Activated CD4-positive, alpha-beta T cell treated with anti-CD3 and anti-CD28 coated beads for 36 hours (primary cell): ENCODE measurements around the gene FMNL1. TPM values are rescaled to one million over a fixed set of nuclear protein-coding genes. Genes with fewer than 3 reads are reported as not detected.

Experiments used
- ATAC-seq: fragments of 200-7000 bp; cut with Tn5 transposase; one replicate; pipeline ENCODE4 v1.10.0; 2021; ENCODE audit warnings: mild to moderate bottlenecking, moderate library complexity
- CTCF ChIA-PET: fragments of 350-600 bp; sonication (Branson Sonifier 250); formaldehyde crosslinking; loops from one replicate; lab custom pipeline; 2021; ENCODE audit warnings: antibody characterized with exemption; lab: Charles Lee
- POLR2A ChIA-PET: fragments of 350-600 bp; sonication (Branson Sonifier 250); formaldehyde crosslinking; loops from one replicate; lab custom pipeline; 2021; ENCODE audit warnings: antibody characterized with exemption, inconsistent platforms; lab: Charles Lee
- DNase-seq: peaks from one replicate; pipeline ENCODE4 v3.0.0-alpha.2; 2020
- H3K27ac Mint-ChIP-seq: one replicate; pipeline ENCODE4 v1.8.0; 2021; ENCODE audit warnings: mixed read lengths
- H3K27me3 Mint-ChIP-seq: one replicate; pipeline ENCODE4 v1.8.0; 2021; ENCODE audit warnings: mixed read lengths
- H3K36me3 Mint-ChIP-seq: one replicate; pipeline ENCODE4 v1.8.0; 2021; ENCODE audit warnings: low read depth, mixed read lengths
- H3K4me1 Mint-ChIP-seq: one replicate; pipeline ENCODE4 v1.8.0; 2021; ENCODE audit warnings: mixed read lengths
- H3K4me3 Mint-ChIP-seq: one replicate; pipeline ENCODE4 v1.8.0; 2021; ENCODE audit warnings: mild to moderate bottlenecking, moderate library complexity, mixed read lengths
- H3K9me3 Mint-ChIP-seq: one replicate; pipeline ENCODE4 v1.8.0; 2021; ENCODE audit warnings: low read depth, mixed read lengths
- intact Hi-C, 2 experiments: fragments of 100-400 bp; cut with DNase I in 1 of 2; cut with micrococcal nuclease in 1 of 2; formaldehyde crosslinking; loops; one replicate each; pipeline versions ENCODE4 v1.14.2 to v1.15.1; 2022 to 2024; cut with DNase I, micrococcal nuclease
- total RNA-seq, 2 experiments: library from RNA; stranded (reverse); gene quantifications; one replicate each; pipeline ENCODE4 v1.2.3, GENCODE V29; 2021

Gene FMNL1
- total RNA-seq, 2 experiments from 2014 or later, result 268 to 295 TPM

DNA sequence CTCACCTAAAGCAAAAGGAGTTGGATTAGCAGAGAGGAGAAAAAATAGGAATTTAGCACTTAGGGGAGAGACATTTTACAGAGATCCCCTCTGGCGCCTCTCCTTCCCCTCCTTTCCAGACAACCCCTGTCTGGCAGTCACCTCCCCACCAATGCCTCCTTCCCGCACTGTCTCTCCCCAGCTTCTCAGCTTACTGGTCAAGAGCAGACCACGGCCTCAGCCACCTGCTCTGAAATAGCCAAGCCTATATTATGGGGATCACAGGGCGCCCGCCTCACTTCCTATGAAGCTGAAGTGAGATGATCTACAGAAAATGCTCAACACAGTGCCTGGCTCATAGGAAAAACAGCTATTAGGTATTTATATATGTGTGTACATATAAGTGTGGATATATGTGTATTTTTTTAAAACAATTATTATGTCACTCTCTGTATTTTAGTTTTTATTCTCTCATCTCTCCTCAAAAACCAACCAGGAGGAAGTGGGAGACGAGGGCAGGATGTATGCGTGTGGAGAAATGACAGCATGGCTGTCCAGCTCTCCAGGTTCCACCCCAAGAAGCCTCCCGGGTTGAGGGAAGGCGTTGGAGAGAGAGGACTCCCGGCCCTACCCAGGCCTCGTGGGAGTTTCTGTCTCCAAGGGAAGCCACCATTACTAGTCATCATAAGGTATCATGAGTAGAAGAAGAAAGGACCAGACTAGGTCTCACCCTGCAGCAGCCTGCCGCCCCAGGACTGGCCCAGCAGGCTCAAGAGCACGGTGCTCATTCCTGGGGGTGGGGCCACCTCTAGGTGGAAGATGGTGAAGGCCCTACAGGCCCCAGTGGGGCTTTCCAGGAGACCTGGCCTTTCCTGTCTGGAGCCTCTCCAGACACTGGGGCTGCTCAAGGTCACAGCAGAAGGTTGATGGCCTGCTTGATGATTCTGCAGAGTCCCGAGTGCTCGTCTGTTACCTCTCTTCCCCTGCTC lies 67.9 kb downstream of the FMNL1 start:
- ATAC-seq, result no peak
- intact Hi-C loops, result loop anchor here in 1 of 2 experiments (5.0 kb wide), 1 partner anchor 98 kb away; no protein-coding TSS in a partner anchor
- ChIA-PET POLR2A (interaction anchor here (0.6 kb wide), 1 partner anchor 241 kb away, joined by 6 read pairs; no protein-coding TSS in a partner anchor), CTCF (interaction anchor here (0.7 to 1.1 kb wide), 5 partner anchors 12 to 154 kb away, joined by 3 to 6 read pairs (median 3); partner anchors contain the start of gene ACBD4)
- no peak for DNase-seq
- Mint-ChIP-seq H3K9me3 (no peaks in the 10 kb centered on the region), H3K4me3 (no peak overlapping the region), H3K36me3 (peaks cover 74% of the 10 kb centered on the region), H3K27me3 (no peaks in the 10 kb centered on the region), H3K27ac (peak overlapping the region; percentile 45), H3K4me1 (peaks cover 28% of the 10 kb centered on the region)

DNA sequence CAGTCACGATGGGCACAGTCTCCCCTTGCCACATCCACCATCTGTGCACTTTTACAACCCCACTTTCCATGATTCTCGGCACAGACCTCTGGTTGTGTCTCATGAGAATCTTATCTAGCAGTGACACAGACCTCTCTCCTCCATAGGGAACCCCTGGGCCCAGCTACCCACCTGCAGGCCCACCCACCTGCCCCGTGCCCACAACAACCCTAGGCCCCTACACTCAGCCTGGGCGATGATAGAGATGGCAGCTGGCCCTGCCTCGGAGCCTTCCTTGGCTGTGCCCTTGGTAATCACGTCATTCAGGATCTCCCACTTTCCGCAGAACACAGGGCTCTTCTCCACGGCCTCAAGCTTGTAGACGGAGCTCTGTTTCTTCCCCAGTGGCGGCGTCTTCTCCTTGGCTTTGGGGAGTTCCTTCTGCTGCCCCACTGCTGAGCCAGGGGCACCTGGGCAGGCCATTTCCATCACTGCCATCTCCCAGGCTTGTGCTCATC lies 68.6 kb downstream of the FMNL1 start:
- H3K4me3 Mint-ChIP-seq, result no peak overlapping the region
- POLR2A ChIA-PET, result no interaction called here
- peak overlapping the region; percentile 45 for H3K27ac Mint-ChIP-seq
- H3K4me1 Mint-ChIP-seq, result peaks cover 29% of the 10 kb centered on the region
- ATAC-seq, result no peak
- intact Hi-C loops, result loop anchor here in 1 of 2 experiments (5.0 kb wide), 1 partner anchor 97 kb away; no protein-coding TSS in a partner anchor
- CTCF ChIA-PET, result interaction anchor here (0.7 kb wide), 2 partner anchors 56 to 100 kb away, joined by 3 to 4 read pairs; no protein-coding TSS in a partner anchor
- no peaks in the 10 kb centered on the region for H3K27me3 Mint-ChIP-seq
- peaks cover 70% of the 10 kb centered on the region for H3K36me3 Mint-ChIP-seq
- no peak for DNase-seq
- no peaks in the 10 kb centered on the region for H3K9me3 Mint-ChIP-seq

DNA sequence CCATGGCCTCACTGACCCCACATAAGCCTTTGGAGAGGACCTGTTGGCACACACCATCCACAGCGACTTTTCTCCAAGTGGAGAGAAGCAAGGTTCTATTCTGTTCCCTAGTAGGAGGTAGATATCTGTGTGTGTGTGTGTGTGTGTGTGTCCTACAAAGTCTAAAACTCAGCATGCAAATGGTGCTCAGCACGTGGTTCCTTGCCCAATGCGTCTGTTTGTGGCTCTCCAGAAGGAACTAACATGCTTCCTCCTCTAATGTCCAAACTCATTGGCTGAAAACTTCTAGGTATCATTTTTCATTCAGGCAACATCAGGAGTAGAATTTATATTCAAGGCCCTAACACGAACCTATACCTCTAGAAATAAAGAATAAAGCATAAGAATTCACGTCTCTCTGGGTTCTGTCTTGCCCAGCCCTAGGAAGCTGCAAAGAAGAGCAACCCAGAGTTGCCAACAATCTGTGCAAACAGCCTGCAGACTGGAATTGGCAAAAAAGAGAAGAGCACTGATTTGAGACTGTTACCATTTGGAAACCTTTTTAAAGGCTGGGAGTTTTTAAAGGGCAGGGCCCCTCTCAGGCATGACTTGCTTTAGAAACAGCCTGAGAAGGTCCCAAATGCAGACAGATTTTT lies 69.6 kb downstream of the FMNL1 start:
- no peaks in the 10 kb centered on the region for H3K27me3 Mint-ChIP-seq
- DNase-seq (no peak), ATAC-seq (no peak)
- POLR2A ChIA-PET, result interaction anchor here (2.4 kb wide), 1 partner anchor 20 kb away, joined by 9 read pairs; no protein-coding TSS in a partner anchor
- peak overlapping the region; percentile 45 for H3K27ac Mint-ChIP-seq
- intact Hi-C loops, result loop anchor here in 1 of 2 experiments (5.0 kb wide), 1 partner anchor 96 kb away; no protein-coding TSS in a partner anchor
- H3K4me3 Mint-ChIP-seq, result no peak overlapping the region
- H3K9me3 Mint-ChIP-seq, result no peaks in the 10 kb centered on the region
- H3K4me1 Mint-ChIP-seq, result peaks cover 39% of the 10 kb centered on the region
- CTCF ChIA-PET, result interaction anchor here (1.4 to 2.1 kb wide), 2 partner anchors 14 to 98 kb away, joined by 4 to 15 read pairs; no protein-coding TSS in a partner anchor
- peaks cover 74% of the 10 kb centered on the region for H3K36me3 Mint-ChIP-seq

DNA sequence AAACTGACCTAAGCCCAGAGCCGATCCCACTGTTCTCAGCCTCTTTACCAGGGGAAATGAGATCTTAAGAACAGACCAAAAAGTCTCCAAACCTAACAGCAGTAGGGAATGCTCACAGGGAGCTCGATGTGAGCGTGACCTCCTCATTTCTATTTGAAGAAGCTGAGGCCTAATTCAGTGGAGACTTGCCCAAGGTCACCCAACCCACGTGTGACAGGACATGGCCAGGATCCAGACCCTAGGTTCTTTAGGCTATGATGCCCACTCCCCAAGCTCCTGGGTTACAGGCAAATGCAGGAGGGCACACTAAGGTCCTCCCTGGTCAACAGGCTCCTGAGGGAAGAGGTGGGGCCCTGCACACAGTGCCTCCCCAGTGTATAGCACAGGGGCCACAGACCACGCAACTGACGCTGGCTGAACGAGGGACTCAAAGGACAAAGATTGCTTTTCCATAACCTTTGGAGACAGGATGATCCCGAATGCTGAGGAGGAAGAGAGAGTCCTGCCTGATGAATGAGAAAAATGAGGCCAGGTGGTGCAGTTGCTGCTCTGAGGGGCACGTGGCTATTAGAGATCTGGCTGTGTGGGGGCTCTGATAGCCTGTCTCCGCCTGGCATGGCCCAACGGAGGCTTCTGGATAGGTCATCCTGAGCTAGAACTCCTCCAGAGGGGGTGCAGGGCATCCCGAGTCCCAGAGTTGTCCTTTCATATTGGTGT lies 71.2 kb downstream of the FMNL1 start:
- Mint-ChIP-seq H3K9me3 (no peaks in the 10 kb centered on the region), H3K27me3 (no peaks in the 10 kb centered on the region), H3K4me3 (no peak overlapping the region), H3K27ac (peak overlapping the region; percentile 71), H3K4me1 (peaks cover 53% of the 10 kb centered on the region), H3K36me3 (peaks cover 73% of the 10 kb centered on the region)
- intact Hi-C loops, result loop anchor here in 1 of 2 experiments (5.0 kb wide), 1 partner anchor 94 kb away; no protein-coding TSS in a partner anchor
- CTCF ChIA-PET, result interaction anchor here (1.0 to 3.5 kb wide), 7 partner anchors 15 to 100 kb away, joined by 3 to 15 read pairs (median 4); no protein-coding TSS in a partner anchor
- DNase-seq, result no peak
- no peak for ATAC-seq
- POLR2A ChIA-PET, result interaction anchor here (0.6 to 2.4 kb wide), 3 partner anchors 13 to 19 kb away, joined by 3 to 9 read pairs (median 7); no protein-coding TSS in a partner anchor

DNA sequence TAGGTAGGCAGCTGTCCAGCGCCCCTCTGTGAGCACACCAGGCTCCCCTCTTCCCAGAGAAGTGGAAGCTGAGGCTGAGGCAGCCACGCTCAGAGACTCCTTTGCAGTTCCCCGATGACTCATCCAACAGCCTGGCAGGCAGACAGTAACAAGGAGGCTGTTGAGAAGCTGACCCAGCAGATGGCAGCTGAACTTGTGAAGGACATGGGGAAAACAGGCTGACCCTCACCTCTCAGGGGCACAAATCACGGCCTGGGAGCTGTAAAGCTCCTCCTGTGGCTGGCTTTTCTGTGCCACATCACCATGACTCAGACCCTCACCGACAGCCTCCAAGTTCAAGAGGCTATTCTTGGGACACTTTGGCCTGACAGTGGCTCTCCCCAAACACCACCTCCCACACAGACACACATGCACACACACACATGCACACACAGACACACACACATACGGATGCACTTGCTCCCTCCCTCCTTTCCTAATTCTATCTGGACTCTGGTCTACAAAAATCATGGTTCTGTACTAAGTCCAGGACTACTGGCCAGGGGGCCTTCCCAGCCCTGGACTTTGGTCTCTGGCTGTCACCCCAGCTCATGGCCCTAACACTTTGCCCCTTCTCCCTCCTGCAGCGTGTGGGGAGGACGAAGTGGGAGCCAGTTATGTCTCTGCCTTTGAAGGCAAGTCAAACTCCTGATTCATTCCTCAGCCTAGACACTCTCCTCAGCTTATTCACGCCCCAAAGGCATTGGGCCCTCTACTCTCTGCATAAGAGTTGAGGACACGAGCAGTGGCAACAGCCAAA lies 71.9 kb downstream of the FMNL1 start:
- H3K27ac Mint-ChIP-seq, result peak overlapping the region; percentile 71
- H3K27me3 Mint-ChIP-seq, result no peaks in the 10 kb centered on the region
- peak; percentile 60 for DNase-seq
- H3K9me3 Mint-ChIP-seq, result no peaks in the 10 kb centered on the region
- ChIA-PET CTCF (interaction anchor here (0.7 to 3.5 kb wide), 10 partner anchors 9 to 188 kb away, joined by 3 to 15 read pairs (median 4); partner anchors contain the start of gene MAP3K14), POLR2A (interaction anchor here (0.6 to 2.4 kb wide), 4 partner anchors 11 to 18 kb away, joined by 3 to 9 read pairs (median 5); no protein-coding TSS in a partner anchor)
- ATAC-seq, result peak; percentile 75
- peaks cover 77% of the 10 kb centered on the region for H3K36me3 Mint-ChIP-seq
- no peak overlapping the region for H3K4me3 Mint-ChIP-seq
- H3K4me1 Mint-ChIP-seq, result peaks cover 61% of the 10 kb centered on the region
- intact Hi-C loops, result loop anchor here in 1 of 2 experiments (5.0 kb wide), 1 partner anchor 94 kb away; no protein-coding TSS in a partner anchor

DNA sequence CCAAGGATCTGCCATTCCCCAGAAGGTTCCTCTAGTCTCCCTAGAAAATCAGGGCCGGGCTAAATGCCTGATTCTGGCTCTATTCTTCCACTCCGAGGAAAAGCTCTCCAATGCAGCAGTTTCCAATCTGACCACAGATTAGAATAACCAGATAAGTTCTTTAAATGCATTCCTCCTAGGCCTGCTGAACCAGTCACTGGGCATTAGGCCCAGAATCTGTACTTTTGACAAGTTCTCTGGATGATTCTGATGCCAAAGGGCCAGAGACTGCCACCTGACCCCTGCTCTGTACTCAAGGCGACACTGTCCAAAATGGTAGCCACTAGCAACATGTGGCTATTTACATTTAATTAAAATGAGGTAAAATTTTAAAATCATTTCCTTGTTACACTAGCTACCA lies 72.8 kb downstream of the FMNL1 start:
- H3K4me3 Mint-ChIP-seq, result no peak overlapping the region
- peaks cover 70% of the 10 kb centered on the region for H3K4me1 Mint-ChIP-seq
- no peaks in the 10 kb centered on the region for H3K27me3 Mint-ChIP-seq
- H3K27ac Mint-ChIP-seq, result no peak overlapping the region
- CTCF ChIA-PET, result interaction anchor here (0.6 to 3.5 kb wide), 9 partner anchors 8 to 376 kb away, joined by 3 to 15 read pairs (median 4); no protein-coding TSS in a partner anchor
- POLR2A ChIA-PET, result interaction anchor here (0.6 kb wide), 1 partner anchor 10 kb away, joined by 3 read pairs; no protein-coding TSS in a partner anchor
- ATAC-seq, result no peak
- DNase-seq, result no peak
- intact Hi-C loops, result loop anchor here in 1 of 2 experiments (5.0 kb wide), 1 partner anchor 93 kb away; no protein-coding TSS in a partner anchor
- no peaks in the 10 kb centered on the region for H3K9me3 Mint-ChIP-seq
- peaks cover 78% of the 10 kb centered on the region for H3K36me3 Mint-ChIP-seq

DNA sequence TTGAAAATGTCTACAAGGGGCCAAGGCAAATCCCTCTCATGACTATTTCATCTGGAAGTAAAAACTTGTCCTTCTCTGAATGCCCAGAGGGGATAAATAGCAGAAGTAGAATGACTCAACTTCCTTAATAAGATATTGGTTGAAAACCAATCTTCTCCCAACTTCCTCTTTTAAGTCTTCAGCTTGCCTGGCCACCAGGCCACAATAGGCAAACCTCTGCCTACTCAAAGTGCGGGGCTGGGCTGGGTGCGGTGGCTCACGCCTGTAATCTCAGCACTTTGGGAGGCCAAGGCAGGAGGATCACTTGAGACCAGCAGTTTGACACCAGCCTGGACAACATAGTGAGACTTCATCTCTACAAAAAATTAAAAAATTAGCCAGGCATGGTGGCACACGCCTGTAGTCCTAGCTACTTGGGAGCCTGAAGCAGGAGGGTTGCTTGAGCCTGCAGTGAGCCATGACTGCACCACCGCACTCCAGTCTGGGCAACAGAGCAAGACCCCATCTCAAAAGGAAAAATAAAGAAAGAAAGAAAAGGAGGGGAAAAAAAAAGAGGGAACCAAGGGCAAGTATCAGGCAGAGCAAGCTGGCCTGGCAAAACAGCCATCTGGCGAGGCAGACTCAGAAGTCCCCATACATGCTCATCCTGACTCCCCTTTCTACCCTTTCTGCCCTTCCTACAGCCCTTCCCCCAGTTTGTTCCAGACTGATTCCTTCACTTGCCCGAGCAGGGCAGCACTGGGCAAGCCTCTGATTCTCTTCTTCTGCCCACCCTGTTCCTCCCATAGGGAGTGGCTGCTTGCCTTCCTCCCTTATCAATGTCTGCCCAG lies 74.5 kb downstream of the FMNL1 start:
- Mint-ChIP-seq H3K4me1 (peaks cover 80% of the 10 kb centered on the region), H3K9me3 (no peaks in the 10 kb centered on the region), H3K27me3 (no peaks in the 10 kb centered on the region), H3K27ac (peak overlapping the region; percentile 52), H3K36me3 (peaks cover 73% of the 10 kb centered on the region), H3K4me3 (no peak overlapping the region)
- ATAC-seq (no peak), DNase-seq (no peak)
- intact Hi-C loops, result no loop called here
- ChIA-PET POLR2A (interaction anchor here (1.0 kb wide), 1 partner anchor 9 kb away, joined by 4 read pairs; no protein-coding TSS in a partner anchor), CTCF (interaction anchor here (0.6 to 3.5 kb wide), 6 partner anchors 10 to 89 kb away, joined by 3 to 15 read pairs (median 5); no protein-coding TSS in a partner anchor)

DNA sequence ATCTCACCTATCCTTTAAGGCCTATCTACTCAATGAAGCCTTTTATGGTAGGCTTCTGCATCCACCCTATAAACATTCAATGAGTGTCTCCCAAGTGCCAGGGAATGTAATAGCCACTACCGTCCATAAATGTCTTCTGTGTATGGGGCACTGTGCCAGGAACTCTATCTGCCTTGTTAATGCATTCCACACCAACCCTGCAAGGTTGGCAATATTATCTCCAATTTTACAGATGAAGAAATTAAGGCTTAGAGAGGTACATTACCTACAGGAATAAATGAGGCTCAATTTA lies 75.1 kb downstream of the FMNL1 start:
- POLR2A ChIA-PET, result no interaction called here
- H3K4me3 Mint-ChIP-seq, result no peak overlapping the region
- peaks cover 68% of the 10 kb centered on the region for H3K36me3 Mint-ChIP-seq

More for the DNA sequence above, 75.1 kb downstream of the FMNL1 start:
- no peak for DNase-seq
- H3K27ac Mint-ChIP-seq, result peak overlapping the region; percentile 19
- H3K9me3 Mint-ChIP-seq, result no peaks in the 10 kb centered on the region
- CTCF ChIA-PET, result interaction anchor here (3.4 kb wide), 1 partner anchor 20 kb away, joined by 15 read pairs; no protein-coding TSS in a partner anchor
- H3K4me1 Mint-ChIP-seq, result peaks cover 83% of the 10 kb centered on the region
- no peaks in the 10 kb centered on the region for H3K27me3 Mint-ChIP-seq
- intact Hi-C loops, result no loop called here
- no peak for ATAC-seq
